ENCODE measurements around the gene MAN1C1. TPM values are rescaled to one million over a fixed set of nuclear protein-coding genes. Genes with fewer than 3 reads are reported as not detected.

Gene MAN1C1
- total RNA-seq, 1 donor from 2014 or later = 6.6 TPM

- DNase-seq (ENCODE audit: low read depth) = no peak
These were observed 194.9 kb downstream of the MAN1C1 start for GRCh38 chr1:25811384-25812082.

- no peak for DNase-seq (ENCODE audit: low read depth)
These were observed 196.6 kb downstream of the MAN1C1 start for GRCh38 chr1:25813071-25813733.

GRCh38 chr1:25813734-25814471 lies 197.3 kb downstream of the MAN1C1 start:
- no peak for DNase-seq (ENCODE audit: low read depth)

- no peak for DNase-seq (ENCODE audit: low read depth)
These were observed 198.0 kb downstream of the MAN1C1 start for GRCh38 chr1:25814549-25815087.

DNA sequence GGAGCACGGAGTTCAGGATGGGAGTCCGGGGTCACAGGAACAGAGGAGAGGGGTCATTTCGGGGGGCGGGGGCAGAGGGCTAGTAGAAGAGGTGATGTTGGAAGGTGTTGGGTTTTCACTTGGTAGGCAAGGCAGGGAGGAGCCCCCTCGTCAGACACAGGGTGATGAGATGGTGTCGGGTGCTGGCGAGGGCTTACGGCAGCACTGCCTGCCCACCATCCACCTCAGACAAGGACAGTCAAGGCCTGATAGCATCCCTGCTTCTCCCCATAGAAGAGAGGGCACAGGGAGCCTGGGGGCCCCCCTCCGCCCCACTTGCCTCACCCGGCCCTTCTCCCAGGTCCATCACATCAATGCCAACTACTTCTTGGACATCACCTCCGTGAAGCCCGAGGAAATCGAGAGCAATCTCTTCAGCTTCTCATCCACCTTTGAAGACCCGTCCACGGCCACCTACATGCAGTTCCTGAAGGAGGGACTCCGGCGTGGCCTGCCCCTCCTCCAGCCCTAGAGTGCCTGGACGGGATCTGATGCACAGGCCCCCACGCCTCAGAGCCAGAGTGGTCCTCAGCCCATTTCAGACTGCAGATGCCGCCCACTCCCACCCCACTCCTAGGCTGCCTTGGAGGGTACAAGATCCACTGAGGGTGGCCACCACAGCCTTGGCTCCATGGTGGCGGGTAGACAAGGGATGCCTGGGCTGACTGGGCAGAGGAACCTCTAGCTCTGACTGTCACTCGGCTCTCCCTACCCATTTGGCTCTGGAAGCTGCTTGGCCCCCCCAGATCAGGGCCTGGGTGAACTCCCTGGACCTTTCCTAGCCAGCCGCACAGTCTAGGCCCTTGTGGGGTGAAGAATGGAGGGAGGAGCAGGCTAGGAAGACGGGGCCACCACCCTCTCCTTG lies 198.9 kb downstream of the MAN1C1 start:
- DNase-seq (ENCODE audit: low read depth) = no peak

DNA sequence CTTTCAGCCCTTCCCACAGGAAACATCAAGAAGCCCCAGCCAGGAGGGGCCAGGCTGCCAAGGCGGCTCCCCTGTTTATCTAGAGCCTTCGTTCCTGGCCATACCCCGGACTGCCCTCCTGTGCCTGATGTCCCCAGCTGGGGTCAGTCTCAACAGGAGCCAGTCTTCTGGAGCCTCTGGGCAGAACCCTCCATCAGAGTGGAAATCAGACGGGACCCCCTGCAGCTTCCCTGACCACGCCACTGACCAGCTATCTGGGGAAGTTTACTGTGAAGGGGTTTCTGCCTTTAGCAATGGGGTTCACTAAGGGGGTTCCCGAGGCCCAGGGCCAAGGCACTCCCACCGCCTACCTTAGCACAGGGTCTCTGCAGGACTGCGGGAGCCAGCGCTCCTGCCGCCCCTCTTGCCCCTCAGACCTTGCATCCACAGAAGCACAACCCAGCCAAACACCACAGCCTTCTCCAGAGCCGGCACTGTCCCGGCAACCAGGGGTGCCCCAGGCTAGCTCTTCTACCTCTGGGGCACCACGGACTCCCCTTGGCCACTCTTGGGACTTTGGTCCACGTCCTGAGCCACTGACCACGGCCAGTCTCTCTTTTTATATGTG lies 199.6 kb downstream of the MAN1C1 start:
- no peak for DNase-seq (ENCODE audit: low read depth)

DNA sequence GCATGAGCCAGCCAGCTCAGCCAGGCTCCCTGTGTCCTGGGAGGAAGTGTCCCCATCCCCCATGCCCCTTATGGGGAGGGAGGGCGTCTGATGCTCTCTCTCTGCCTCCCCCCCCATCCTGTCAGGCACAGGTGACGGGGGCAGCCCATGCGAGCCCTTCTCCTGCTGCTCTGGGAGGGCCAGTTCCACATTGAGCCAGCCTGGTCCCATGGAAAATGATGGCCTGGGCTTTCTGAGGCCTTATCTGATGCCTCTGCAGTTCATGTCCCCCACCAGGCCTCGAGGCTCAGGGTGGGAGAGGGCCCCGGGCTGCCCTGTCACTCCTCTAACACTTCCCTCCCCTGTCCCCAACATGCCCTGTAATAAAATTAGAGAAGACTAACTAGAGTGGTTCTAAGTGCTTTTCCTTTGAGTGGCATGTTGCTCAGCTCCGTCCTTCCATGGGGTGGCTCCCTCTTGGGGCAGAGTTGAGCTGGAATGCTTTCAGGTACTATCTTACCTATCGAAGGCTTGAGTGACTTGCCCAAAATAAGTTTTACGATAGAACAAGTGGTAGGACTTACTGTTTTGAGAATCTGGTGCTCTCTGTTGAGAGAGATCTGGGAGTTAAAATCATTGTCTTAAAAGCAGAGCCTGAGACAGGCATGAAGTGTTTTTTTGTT lies 201.4 kb downstream of the MAN1C1 start:
- no peak for DNase-seq (ENCODE audit: low read depth)

DNA sequence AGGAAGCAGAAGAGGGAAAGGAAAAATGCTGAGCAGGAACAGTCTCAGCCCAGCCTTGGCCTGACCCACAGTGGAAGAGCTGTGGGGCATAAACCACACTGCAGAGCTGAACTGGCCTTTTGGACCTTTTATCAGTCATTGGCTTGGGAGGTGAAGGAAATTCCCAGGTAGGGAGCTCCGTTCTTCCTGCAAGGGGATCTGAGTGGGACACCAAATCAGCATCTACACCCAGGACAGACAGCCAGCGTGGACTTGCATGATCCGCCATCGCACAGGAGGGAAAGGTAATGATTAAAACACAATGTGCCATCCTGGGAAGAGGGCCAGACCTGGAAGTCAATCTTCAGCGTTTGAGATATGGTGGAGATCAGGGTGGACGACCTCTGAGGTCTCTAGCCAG lies 202.0 kb downstream of the MAN1C1 start:
- DNase-seq (ENCODE audit: low read depth) = no peak

DNA sequence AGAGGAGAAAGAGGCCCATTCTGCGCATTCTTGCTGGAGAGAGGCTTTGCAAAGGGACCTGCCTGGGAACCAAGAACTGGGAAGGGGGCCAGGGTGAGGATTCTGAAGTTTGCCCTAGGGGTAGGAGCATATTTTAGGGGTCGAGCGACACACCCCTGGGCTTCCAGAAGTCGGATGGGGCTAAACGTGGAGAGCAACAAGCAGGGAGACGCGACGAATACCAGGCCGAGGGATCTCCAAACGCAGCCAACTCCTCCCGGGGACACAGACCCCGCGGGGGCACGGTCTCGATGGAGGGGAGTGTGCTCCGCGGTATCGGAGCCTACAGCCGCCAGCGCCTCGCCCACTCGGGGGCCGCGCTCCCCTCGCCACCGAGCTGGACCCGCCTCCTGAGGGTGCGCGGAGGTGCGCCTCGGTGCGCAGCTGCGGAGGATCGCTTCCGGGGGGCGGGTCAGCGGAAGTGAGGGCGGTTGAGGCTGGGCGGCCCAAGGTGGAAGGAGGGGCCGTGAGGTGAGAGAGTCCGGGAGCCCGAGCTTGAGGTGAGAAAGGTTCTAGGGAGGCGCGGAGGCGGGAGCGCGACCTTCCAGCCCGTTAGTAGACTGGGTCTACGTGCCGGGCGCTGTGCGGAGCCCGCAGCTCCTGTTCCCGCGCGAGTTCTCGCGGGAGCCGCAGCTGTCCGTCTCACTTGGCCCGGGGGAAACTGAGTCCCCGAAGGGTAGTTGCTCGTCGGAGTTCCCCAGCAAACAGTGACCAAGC lies 203.1 kb downstream of the MAN1C1 start, which contains the start of gene MTFR1L:
TSS of gene MTFR1L (plus strand) at position 464 of the 756 bp plus-strand sequence. CDS start 3,151 bp downstream, outside the sequence.
- peak; percentile 81 for DNase-seq (ENCODE audit: low read depth)

DNA sequence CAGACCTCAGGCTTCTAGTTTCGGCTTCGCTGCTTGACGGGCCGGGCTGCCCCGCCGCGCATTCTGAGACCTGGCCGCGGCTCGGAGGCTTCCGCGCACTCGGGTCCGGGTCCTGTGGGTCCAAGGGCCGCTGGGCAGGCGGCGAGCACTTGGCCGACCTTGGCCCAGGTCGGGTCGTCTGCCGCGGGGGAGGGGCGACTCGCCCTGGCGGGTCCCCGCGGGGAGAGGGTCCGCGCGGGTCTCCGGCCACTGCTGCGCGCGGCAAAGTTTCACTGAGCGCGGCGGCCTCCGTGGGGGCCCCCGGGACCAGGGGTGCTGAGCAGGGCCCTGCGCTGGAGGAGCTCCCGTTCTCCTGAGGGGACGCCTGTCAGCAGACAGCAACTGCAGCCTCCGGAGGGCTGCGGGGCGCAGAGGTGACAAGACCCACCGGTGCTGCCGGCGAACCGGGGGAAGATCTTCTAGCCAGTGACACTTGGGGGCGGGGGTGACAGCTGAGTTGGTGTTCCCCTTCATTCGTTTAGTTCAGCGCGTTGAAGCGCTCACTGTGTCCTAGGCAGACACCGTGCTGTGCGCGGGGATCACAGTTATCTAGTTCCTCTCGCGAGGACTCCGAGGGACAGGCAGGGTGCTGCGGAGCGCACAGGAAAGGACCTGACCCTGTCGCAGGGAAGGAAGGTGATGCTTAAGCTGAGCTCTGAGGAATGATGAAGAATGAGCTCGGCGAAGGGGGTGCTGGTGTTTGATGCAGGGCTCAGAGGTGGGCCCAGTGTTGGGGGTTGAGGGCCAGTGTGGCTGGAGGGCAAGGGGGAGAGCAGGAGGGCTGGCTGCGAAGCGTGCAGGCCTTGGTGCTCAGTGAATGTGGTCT lies 203.9 kb downstream of the MAN1C1 start:
- peak; percentile 49 for DNase-seq (ENCODE audit: low read depth)

- DNase-seq (ENCODE audit: low read depth) = no peak
These were observed 204.5 kb downstream of the MAN1C1 start for GRCh38 chr1:25821112-25821476.

- peak; percentile 30 for DNase-seq (ENCODE audit: low read depth)
These were observed 205.1 kb downstream of the MAN1C1 start for GRCh38 chr1:25821630-25822091.

- peak; percentile 63 for DNase-seq (ENCODE audit: low read depth)
These were observed 209.0 kb downstream of the MAN1C1 start for GRCh38 chr1:25825605-25826004.

DNA sequence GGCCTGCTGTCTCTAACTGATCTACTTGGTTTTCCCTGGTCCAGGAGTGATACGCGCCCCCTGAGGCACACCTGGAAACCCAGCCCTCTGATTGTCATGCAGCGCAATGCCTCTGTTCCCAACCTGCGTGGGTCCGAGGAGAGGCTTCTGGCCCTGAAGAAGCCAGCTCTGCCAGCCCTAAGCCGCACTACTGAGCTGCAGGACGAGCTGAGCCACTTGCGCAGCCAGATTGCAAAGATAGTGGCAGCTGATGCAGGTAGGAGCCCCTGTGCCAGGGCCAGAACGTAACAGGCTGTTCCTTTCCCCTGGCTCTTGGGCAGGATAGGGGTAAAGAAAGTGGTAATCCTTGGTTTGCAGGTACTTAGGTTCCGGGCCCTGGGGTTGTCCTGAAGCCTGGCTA lies 210.0 kb downstream of the MAN1C1 start:
- no peak for DNase-seq (ENCODE audit: low read depth)

GRCh38 chr1:25828491-25828890 lies 211.9 kb downstream of the MAN1C1 start:
- no peak for DNase-seq (ENCODE audit: low read depth)

GRCh38 chr1:25829046-25829445 lies 212.5 kb downstream of the MAN1C1 start:
- DNase-seq (ENCODE audit: low read depth) = no peak

DNA sequence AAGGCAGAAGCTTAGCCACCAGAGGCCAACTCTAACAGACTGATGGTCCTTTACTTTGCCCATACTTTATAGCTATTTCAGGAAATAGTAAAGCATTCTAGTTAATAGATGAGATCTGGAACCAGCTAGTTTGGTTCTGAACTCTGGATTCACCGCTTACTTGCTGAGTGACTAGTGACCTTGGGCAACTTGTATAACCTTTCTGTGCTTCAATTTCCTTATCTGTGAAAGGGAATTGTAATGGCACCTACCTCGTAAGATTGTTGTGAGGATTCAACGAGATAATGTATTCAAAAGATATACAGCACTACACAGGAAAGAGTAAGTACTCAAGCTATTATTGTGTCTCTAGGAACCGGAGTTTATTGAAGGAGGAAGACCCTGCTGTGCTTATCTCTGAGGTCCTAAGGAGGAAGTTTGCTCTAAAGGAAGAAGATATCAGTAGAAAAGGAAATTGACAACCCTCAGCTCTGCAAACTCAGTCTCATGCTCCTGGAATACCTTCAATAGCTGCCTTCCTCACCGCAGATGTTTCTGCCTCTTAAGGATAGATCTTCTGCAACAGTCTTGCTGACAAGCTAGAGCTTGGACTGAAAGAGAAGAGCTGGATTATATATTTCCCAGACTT lies 215.1 kb downstream of the MAN1C1 start:
- DNase-seq (ENCODE audit: low read depth) = no peak
